Chondrocyte (in vitro differentiated cells): ENCODE data around the gene ADAMTSL4. TPM values are rescaled to one million over a fixed set of nuclear protein-coding genes. Genes with fewer than 3 reads are reported as not detected.

Experiments
- DNase-seq: peaks from one replicate; pipeline ENCODE4 v3.0.0; 2021; ENCODE audit warnings: mixed read lengths, low spot score
- H3K27ac Mint-ChIP-seq: one replicate; pipeline ENCODE4 v1.8.0; 2021; ENCODE audit warnings: mild to moderate bottlenecking, moderate library complexity, mixed read lengths; ENCODE audit not compliant: unreplicated experiment
- H3K27me3 Mint-ChIP-seq: 2 replicates; pipeline ENCODE4 v1.8.0; 2021; ENCODE audit warnings: low read depth, mixed read lengths
- H3K36me3 Mint-ChIP-seq: 2 replicates; pipeline ENCODE4 v1.8.0; 2021; ENCODE audit warnings: low read depth, mixed read lengths
- H3K4me1 Mint-ChIP-seq: 2 replicates; pipeline ENCODE4 v1.8.0; 2021; ENCODE audit warnings: low read depth, mild to moderate bottlenecking, mixed read lengths
- H3K4me3 Mint-ChIP-seq: one replicate; pipeline ENCODE4 v1.8.0; 2021; ENCODE audit warnings: mild to moderate bottlenecking, moderate library complexity, mixed read lengths; ENCODE audit not compliant: unreplicated experiment
- H3K9me3 Mint-ChIP-seq: 2 replicates; pipeline ENCODE4 v1.8.0; 2021; ENCODE audit warnings: low read depth, mixed read lengths
- total RNA-seq: library from RNA; stranded (reverse); gene quantifications from 3 replicates; pipeline ENCODE4 v1.2.1, GENCODE V29; 2021
- TF ChIP-seq, protein P1 (sequence below): fragments of 200-600 bp; sonication (generic); IDR thresholded peaks from 2 replicates; pipeline ENCODE4 v1.5.0; 2021; ENCODE audit warnings: antibody characterized with exemption, mild to moderate bottlenecking, moderate library complexity

ADAMTSL4 gene
- total RNA-seq, 1 donor from 2014 or later = 5.7 TPM

DNA sequence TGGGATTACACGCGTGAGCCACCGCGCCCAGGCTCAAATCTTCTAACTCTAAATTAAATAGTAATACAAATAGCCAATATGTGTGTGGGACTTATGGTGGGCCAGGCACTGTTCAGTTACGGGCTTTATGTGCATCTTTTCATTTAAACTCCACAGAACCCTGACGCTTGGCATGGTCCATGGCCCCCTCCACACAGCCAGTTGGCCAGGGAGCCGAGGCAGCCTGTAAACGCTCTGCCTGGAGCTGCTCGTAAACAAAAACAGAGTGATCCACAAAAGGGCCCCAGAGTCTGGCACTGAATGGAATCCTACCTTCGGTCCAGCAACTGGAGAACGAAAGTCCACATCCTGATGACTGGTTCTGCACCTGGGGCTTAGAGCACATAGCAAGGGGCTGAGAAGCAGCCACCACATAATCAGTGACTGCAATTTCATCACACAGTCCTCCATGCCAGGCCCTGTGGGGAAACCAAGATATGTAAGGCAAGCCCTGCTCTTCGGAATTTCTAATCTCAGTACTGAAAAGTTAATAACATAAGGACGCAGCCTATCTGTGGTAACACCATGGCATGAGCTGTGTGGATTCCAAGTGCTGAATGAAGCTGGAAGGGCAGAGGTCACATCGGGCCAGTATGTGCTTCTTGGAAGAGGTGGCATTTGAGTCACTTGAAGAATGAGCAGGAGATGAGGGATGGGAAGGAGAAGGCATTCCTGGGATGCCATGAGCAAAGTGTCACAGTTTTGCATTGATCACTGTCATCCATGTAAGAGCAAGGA is 13.5 kb upstream of the ADAMTSL4 start:
- no peak overlapping the region for H3K4me3 Mint-ChIP-seq
- peaks cover 32% of the 10 kb centered on the region for H3K4me1 Mint-ChIP-seq
- H3K9me3 Mint-ChIP-seq = no peaks in the 10 kb centered on the region
- DNase-seq = no peak
- no peaks in the 10 kb centered on the region for H3K27me3 Mint-ChIP-seq
- H3K36me3 Mint-ChIP-seq = no peaks in the 10 kb centered on the region
- H3K27ac Mint-ChIP-seq = no peak overlapping the region
- TF ChIP-seq, protein P1, sequence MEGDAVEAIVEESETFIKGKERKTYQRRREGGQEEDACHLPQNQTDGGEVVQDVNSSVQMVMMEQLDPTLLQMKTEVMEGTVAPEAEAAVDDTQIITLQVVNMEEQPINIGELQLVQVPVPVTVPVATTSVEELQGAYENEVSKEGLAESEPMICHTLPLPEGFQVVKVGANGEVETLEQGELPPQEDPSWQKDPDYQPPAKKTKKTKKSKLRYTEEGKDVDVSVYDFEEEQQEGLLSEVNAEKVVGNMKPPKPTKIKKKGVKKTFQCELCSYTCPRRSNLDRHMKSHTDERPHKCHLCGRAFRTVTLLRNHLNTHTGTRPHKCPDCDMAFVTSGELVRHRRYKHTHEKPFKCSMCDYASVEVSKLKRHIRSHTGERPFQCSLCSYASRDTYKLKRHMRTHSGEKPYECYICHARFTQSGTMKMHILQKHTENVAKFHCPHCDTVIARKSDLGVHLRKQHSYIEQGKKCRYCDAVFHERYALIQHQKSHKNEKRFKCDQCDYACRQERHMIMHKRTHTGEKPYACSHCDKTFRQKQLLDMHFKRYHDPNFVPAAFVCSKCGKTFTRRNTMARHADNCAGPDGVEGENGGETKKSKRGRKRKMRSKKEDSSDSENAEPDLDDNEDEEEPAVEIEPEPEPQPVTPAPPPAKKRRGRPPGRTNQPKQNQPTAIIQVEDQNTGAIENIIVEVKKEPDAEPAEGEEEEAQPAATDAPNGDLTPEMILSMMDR = no peak

DNA sequence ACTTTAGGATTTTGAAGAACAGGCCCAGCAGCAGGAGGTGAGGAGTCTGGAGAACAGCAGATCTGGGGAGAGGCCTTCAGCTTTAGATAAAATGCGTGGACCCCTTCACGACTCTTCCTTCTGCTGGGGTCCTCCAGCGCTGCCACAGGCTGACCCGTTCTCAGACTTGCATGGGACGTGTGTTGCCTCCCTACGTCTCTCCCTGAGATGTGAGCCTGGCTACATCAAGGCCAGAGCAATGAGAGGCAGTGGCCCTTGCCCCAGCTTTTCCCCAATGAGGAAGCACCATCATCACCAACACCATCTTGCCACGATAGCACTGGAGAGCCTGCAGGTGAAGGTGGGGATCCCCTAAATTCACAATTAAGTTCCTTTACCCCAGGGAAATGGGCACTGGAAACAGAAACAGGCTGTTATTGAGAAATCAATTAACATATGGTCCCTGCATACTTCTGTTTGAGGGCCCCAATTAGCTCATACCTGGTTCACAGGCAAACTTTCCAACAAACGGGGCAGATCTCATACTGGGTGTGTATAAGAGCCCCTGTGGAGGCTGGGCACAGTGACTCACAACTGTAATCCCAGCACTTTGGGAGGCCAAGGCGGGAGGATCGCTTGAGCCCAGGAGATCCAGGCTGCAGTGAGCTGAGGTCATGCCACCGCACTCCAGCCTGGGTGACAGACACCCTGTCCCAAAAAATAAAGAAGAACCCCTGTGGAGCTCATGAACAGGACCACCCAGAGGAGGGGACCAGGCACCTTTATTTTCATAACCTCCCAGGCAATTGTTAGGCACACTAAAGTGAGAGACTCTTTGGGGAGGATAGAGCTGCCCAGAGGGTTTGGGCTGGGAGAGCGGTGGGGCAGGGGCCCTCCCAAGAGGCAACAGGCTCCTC is 12.1 kb upstream of the ADAMTSL4 start:
- Mint-ChIP-seq H3K9me3 (no peaks in the 10 kb centered on the region), H3K4me3 (no peak overlapping the region), H3K27ac (peak overlapping the region; percentile 86), H3K4me1 (peaks cover 32% of the 10 kb centered on the region), H3K27me3 (no peaks in the 10 kb centered on the region), H3K36me3 (no peaks in the 10 kb centered on the region)
- TF ChIP-seq, protein P1 = no peak
- DNase-seq = no peak

DNA sequence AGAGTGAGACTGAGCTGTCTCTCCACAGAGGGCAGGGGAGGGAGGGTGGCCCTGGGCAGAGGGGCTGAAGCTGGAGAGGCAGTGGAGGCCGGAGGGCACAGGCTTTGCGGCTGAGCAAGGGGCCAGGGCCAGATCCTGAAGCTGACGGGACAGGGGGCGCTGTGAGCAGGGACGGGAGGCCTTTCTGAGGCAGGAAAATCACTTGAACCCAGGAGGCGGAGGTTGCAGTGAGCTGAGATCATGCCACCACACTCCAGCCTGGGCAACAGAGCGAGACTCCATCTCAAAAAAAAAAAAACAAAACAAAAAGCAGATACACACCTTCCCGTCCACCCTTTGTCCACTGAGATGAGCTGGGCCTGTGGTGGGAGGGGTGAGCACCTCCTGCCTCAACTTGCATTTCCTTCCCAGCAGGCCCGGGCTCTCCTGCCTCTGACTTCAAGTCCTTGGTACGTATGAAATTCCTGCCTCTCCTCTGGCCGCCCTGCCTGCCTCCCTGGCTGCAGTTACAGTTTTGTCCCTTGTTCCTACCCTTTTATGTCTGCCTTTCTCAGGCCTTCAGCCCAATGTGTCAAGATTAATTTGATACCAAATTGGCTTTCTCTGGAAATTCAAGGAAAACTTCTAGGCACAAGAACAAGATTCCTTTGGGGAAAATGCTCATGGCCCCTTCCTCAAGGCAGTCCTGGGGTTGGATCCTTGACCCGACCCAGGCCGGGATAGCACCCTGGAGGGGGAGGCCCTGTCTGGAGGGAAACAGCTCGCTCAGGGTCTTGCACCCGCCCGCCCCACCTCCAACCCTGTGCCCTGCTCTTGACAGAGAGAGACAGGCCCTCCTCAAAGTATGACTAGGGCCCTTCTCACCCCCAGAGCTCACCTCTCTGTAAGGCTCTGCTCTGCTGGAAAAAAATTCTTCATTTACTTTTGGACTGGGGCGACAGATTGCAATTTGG is 11.2 kb upstream of the ADAMTSL4 start:
- no peak for DNase-seq
- Mint-ChIP-seq H3K4me1 (peaks cover 25% of the 10 kb centered on the region), H3K4me3 (no peak overlapping the region), H3K9me3 (no peaks in the 10 kb centered on the region), H3K36me3 (no peaks in the 10 kb centered on the region), H3K27ac (peak overlapping the region; percentile 86), H3K27me3 (no peaks in the 10 kb centered on the region)
- TF ChIP-seq, protein P1 = peak; percentile 48

DNA sequence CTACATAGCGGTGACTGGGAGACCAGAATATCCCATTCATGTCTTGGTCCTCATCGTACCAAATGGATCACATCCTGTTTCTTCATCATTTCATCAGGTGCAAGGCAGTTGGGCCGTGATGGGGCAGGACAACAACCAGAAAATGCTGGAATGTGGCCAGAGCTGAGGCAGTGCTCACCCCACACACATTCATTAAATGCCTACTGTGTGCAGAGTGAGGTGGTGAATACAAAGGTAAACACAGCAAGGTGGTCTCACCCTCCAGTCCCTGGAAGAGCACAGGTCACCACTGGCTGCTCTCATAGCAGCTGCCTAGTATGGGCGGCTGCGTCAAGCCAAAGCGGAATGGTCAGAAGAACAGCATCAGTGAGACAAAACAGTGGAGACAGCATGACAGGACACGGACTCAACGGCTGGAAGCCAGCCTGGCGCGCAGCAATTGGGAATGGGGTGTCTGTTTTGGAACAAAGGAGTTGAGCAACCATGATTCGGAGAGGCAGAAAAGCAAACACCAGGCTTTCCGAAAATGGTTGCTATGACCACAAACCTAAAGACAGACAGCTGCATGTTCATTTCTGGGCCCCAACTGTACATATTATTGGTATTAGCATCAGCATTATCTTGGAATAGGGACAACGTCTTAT is 5.6 kb upstream of the ADAMTSL4 start:
- Mint-ChIP-seq H3K4me3 (no peak overlapping the region), H3K36me3 (no peaks in the 10 kb centered on the region), H3K9me3 (no peaks in the 10 kb centered on the region), H3K27ac (no peak overlapping the region), H3K27me3 (no peaks in the 10 kb centered on the region), H3K4me1 (peaks cover 7% of the 10 kb centered on the region)
- TF ChIP-seq, protein P1 = no peak
- no peak for DNase-seq
